HG03039 (cell line): ENCODE measurements around the gene CNTN5.

Experiments
- ATAC-seq: cut with Tn5 transposase; IDR thresholded peaks from one replicate; pipeline ENCODE4 v1.9.1; 2021; ENCODE audit warnings: mild to moderate bottlenecking, moderate library complexity; ENCODE audit not compliant: unreplicated experiment

The CNTN5 gene

DNA sequence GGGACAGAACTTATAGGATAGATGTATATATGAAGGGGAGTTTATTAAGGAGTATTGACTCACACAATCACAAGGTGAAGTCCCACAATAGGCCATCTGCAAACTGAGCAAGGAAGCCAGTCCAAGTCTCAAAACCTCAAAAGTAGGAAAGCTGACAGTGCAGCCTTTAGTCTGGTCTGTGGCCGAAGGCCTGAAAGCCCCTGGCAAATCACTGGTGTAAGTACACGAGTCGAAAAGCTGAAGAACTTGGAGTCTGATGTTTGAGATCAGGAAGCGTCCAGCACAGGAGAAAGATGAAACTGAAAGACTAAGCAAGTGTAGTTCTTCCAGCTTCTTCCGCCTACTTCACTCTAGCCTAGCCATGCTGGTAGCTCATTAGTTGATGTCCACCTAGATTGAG lies 866.7 kb downstream of the CNTN5 start:
- no peak for ATAC-seq

DNA sequence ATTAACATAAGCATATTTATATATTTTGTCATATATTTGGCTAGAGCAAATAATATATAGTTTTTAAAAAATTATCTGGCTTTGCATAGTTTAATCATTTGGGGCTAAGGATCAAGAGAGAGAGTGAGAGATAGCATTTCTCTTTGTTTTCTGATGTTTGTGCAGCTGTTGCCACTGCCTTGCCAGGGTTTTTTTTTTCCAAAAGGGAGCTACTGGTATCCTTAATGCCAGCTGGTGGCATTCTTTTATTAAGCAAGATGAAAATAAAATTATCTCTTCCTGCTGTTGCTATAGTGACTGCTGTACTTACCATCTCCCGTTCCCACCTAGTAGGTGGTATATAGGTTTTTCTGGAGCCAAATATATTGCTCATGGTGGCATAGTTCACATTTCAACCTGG lies 873.1 kb downstream of the CNTN5 start:
- ATAC-seq: no peak

DNA sequence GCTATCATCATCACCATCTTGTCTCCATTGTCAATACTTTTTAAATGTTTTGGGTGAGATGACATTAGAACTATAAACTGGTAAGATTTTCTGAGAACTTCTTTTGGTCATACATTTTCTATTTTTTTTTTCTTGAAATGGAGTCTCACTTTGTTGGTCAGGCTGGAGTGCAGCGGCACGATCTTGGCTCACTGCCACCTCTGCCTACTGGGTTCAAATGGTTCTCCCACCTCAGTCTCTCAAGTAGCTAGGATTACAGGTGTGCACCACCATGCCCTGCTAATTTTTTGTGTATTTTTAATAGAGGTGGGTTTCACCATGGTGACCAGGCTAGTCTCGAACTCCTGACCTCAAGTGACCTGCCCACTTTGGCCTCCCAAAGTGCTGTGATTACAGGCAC lies 880.4 kb downstream of the CNTN5 start:
- ATAC-seq: no peak

DNA sequence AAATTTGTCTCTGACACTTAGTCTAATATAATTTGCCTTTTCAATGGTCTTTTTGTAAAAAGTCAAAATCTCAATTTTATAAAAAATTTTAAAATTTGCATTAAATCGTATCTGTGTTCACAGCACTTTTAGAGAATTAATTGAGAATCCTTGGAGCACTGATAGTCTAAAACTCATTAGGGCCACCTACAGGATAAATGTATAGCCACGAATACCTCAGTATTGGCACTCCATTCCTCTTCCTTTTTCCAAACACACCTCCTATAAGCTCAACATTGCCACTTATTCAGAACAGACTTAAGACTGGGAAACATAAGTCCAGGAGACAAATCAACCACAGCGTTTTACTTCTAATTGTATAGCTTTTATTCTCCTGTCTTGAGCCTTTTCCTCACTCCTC lies 890.4 kb downstream of the CNTN5 start:
- no peak for ATAC-seq

DNA sequence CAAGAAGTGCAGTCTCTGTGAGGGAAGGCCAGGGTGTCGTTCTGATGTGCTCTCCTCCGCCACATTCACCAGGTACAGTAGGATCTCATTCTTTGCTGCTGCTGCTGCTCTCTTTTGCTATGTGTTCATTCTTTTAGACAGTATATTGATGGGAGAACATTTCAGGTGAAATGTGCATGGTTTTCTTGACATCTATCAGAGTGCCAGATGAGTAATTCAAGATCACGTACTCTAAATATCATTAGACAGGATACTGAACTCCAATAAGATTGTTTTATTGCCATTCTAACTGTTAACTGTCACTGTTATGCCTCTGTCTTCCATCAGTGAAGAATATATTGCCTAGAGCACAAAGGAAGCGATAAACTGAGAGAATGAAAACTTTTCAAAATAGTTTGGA lies 895.3 kb downstream of the CNTN5 start:
- no peak for ATAC-seq

DNA sequence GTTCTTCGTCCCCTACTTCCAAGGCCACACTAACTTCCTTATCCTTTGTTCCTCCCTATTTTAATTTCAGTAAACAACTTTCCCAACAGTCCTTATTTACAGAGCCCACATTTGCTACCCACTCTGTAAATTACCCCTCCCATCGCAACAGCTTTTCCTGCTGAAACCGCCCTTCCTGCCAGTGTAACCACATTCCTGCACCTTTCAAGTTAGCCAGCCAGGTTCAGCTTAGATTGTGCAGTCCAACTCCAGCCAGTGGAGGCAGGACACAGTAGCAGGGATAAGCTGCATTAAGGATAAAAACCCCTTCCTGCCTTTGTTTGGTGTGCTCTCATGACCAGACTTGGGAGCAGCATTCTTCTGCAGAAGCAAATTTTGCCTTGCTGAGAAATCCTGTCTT lies 898.0 kb downstream of the CNTN5 start:
- ATAC-seq: no peak

DNA sequence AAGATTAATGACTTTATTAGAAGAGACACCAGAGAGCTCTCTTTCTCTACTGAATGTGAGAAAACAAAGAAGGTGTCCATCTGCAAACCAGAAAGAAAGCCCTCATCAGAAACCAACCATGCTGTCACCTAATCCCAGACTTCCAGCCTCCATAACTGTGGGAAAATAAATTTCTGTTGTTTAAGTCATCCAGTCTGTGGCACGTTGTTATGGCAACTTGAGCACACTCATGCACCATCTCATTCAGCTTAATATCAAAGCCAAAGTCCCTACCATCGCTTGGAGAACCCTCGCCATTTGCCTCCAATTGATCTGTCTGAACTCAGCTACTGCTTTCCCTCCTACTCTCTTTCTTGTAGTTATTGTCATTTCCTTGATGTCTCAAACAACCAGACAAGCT lies 900.2 kb downstream of the CNTN5 start:
- ATAC-seq: no peak

DNA sequence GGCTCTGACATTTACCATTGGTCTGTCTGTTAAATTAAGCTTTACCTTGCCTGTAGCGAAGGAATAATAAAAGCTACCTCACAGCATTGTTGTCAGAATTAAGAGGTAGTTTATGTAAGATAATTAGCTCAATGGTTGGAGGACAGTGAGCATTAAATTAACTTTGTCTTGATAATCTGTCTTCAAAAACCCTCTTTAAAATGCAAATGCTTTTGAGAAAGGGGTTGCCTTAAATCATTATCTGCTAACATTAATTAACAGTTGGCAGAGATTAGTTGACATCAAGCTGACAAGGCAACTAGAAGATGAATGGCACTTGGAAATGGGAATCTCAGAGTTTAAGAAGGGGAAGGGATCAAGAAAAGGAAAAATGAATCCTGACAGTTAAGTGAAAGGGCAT lies 905.2 kb downstream of the CNTN5 start:
- ATAC-seq: no peak

DNA sequence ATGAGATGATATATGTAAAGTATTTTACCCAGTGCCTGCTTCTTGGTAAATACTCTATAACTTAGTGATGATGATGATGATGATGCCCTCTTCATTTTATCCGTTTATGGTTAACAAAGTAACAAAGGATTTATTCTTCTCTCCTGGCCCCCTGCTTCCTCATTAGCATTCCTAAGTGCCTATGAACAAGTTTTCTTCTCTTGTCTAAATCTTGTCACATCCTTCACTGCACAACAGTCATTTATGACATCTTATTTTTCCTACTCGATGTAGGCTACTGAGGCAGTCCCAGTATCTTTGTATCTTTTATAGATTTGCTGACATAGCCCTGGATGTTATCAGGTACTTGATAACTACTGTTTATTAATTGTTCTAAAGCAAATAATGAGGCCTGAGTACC lies 911.9 kb downstream of the CNTN5 start:
- no peak for ATAC-seq

DNA sequence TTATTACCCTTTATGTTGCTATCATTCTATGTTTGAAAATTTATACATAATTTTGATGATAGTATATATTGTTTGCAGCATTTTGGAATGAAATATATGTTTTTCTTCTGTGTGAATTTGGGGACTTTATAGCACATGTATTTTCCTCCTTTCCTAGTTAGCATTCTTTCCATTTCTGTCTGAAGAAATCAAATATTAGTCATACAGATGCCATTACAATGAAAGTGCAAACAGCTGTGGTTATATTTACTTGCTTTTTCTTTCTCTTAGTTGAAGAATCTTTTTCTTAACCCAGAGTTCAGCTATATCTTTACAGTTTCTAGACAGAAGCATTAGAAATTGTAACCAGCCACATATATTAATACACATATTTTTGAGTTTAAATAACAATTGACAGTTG lies 913.3 kb downstream of the CNTN5 start:
- no peak for ATAC-seq

DNA sequence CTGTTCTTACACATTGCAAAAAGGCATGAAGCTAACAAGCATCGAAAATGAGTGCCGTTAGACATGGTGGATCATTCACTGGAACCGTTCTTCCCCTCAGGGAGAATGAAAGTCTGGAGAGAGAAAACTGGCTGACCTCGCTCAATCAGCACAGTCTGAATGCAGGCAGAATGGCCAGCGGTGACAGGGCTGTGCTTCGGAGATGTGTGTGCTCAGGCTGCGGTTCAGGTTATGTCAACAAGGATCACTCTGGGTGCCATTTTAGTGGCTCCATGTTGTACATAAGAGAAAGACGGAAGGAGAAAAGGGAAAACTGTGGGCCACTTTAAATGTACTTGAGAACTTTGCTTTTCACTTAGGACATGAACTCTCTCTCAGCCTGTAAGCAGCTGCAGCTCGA lies 916.6 kb downstream of the CNTN5 start:
- ATAC-seq: no peak

DNA sequence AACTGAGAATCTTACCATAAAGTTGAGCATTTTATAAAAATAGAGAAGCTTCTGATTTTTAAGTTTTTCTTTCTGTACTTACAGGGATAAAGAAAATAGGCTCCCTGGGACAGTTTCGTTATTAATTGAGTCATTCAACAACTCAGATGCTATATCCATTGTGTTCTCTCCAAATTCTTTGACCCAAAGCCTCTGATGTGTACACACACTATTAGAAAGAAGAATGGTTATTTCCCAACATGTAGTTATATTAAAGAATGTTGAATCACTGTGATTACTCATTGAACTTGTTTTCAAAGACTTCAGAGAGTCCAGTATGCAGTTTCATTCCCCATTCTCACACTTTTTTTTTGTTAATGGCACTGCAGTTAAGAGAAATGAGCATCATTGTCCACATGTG lies 932.1 kb downstream of the CNTN5 start:
- no peak for ATAC-seq

DNA sequence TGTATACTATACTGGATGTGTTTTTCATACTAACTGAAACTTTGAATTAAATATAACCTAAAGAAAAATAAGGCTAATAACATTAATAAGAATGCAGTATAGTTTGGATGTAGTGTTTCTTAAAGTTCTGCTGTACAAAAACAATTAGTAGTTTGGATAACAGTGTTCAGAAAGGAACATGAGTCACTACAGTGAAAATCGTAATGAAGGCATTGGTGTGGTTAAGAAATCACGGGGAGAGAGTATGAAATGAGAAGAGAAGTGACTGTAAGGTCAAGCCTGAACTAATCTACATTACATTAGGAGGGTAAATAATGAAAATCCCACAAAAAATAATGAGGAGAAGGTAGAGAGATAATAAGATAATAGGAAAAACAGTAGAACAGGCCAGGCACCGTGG lies 939.8 kb downstream of the CNTN5 start:
- no peak for ATAC-seq

DNA sequence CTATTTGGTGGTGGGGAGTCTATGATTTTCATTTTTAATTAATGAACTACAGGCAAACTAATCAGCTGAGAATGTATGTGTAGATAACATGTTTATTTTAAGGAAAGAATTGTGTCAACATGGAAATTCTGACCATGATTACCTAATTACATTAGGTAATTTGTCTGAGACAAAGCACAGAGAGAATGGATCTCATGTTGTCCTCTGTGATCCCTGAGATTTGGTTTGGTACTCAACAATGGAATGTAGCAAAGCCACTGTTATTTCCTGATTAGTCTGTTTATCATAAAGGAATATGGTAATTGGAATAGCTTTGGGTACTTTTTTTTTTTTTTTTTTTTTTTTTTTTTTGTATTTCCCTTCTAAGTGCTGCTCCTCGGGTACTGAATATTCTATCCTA lies 947.6 kb downstream of the CNTN5 start:
- no peak for ATAC-seq

DNA sequence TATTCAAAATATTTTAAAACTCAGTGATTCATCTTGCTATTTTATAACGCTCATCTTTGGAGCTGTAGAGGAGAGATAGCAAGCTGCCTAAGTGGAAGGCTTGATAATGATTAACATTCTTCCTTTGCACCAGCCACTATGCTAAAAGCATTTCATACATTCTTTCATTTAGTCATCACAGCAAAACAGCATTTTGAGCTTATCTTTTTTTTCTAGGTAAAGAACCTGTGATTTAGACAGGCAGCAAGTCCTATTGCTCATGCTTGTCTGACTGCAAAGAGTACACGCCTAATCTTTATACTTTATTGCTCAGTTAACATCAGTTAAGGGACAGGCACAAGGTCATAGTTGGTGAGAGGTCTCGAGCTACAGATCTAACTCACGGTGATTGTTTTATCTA lies 953.2 kb downstream of the CNTN5 start:
- no peak for ATAC-seq

DNA sequence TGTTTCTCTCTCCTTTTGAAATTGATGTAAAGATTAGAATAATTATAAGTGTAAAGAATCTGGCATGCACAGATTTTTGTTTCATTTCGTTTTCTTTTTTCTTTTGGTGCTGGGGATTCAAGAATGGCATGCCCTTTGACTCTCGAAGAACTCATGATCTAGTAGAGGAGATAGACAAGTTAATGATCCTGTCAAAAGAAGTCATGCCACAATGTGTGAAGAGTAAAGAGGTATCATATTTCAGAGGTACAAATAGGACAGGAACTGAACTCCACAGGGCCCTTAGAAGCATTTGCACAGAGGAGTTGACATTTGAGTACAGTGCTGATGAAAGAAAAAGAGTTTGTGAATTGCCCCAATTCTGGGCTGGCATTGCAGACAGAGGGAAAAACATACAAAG lies 958.3 kb downstream of the CNTN5 start:
- ATAC-seq: no peak

DNA sequence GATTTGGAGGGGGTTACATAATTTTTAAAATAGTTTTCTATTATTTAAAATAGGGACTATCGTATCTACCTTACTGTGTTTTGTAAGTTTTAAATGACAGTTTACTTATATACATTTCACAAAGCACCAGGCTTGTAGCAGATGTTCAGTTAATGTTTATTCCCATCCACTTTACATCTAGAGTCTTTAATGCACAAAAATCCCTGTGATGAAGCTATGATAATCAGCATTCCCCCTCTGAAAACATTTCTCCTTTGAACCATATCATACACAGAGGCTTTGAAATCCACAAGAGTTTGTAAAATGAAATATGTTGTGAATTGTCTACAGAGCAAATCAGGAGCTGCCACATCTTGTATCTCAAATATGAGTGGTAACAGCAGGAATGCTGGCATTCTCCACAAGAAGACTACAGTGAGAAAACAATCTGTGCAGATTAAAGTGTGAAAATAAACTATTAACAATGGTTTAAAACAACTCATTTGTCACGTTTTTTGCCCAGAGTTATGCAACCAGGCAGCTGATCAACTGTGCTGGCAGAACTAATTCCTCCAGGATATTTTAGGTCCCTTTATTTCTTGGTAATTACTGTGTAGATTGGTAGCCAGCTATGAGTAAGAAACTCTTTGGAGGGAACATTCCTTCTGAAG lies 967.2 kb downstream of the CNTN5 start:
- ATAC-seq: no peak

DNA sequence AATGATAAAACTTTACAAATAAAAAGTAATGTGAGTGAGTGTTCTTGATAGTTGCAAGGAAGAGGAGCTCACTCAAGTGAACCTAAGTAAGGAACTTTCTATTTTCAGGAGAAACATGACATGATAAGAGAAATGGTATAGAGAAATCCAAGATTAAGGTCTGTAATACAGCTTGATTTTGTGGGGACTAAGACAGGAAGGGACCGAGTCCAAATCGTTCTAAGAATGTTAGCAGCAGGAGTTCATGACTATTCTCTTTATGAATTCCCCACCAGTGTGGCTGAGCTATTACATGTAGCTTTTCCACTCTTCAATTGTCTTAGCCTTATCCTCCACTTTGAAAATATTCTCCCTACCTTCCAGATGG lies 967.7 kb downstream of the CNTN5 start:
- ATAC-seq: no peak

DNA sequence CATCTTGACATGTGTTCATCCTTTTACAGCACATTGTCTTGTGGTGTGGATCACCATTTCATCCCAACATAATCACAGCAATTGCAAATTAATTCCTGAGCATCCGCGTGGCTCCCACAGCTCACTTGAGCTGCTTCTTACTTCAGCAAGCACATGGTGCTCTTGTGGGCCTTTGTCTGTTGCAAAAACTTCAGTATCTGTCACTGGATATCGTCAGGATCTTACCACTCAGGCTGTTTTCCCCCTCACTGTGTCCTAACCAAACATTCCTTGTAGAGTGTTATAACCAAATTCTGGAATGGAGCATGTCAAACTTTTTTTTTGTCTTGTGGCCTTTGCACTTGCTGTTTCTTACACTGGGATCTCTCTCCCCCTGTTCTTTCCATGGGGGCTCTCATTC lies 983.2 kb downstream of the CNTN5 start:
- no peak for ATAC-seq

DNA sequence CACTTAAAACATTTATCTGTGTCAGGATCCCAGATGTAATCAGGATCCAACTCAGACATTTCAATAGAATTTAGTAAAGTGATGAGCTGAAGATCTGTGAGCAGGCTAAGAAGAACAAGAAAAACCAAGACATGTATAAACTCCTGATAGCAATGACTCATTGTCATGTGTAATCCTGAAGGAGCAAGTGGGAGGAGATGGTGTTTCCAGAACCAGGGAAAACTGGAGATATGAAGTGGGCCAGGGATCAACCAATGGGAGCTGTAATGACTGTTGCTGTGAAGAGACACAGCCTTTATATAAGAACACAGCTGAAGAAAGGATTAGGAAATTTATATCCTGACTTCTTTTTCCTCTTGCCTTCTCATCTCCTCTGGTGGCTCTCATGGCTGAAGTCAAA lies 983.8 kb downstream of the CNTN5 start:
- ATAC-seq: no peak

DNA sequence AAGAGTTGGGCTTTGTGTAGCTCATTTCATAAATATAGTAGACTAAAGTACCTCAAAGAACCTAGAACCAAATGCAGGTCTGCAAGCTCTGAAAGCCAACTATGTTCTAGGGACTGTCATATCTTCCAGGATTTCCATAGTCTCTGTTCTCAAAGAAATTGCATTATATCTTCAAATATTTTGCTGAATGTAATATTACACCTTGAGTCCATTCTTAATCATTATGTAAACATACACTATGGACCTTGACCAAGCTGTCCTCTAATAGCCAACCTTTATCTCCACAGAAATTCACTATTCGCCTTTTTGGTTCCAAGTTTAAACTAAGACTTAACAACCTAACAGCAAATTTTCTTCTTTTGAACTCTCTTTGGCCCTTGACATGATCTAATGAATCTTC lies 987.7 kb downstream of the CNTN5 start:
- ATAC-seq: no peak

DNA sequence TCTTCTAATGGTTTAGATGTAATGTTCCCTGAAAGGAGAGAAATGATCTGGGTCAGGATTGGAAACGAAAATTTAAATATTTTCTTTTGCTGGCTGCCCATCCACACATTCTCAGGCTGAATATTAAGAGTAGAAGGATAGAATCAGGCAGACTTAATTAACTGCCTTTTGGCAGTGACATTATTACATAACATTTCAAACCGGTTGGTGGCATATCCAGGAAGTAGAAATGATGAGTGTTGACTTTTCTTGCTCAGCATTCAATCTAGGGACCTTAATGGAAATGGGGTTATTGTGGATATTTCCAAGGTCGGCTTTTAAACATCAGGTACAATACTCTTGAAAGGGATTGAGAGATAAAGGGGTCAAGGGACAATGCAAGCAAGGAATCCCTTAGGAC lies 989.0 kb downstream of the CNTN5 start:
- ATAC-seq: no peak

DNA sequence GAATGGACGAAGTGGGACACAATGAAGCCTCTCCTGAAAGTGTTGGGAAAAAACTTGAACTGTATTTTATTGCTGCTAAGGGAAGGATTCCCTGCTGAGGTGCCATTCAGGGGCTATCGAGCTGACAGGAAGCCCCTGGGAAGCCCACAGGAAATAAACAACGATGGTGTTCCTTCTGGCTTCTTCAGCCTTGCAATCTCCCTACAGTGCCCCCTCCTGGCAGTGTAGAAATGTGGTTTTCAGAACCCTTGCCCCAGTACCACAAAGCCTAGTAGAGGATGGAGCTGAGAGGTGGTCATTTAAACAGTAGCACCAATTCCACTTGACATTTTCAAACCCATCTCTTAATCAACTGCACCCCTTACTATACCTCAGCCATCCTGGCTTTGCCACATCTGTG lies 989.6 kb downstream of the CNTN5 start:
- no peak for ATAC-seq

DNA sequence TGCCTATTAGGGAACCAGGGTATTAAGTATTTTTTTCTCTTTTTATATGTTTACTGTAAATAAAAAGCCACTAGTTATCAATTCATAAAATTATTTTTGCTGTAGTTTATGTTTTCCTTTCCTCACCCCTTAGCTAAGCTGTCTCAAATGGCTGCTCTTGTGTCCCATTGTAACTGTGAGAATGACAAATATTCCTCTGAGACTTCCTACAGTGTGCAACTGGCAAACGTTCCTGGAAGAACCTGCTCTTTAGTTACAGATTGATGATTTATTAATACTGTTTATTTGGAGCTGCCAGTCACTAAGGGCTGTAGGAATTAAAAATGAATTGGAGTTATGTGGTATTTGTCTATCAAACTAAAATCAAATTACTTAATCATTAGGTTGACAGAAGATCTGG lies 990.9 kb downstream of the CNTN5 start:
- no peak for ATAC-seq
